T-cell (primary cell): Measurements from ENCODE around the gene ZNF318. TPM values are rescaled to one million over a fixed set of nuclear protein-coding genes. Genes with fewer than 3 reads are reported as not detected.

ENCODE experiments used
- ATAC-seq, 4 experiments: fragments of 200-7000 bp in 3 of 4; fragments of 150-1000 bp in 1 of 4; cut with Tn5 transposase; replicated peaks in 1 of 4; 1 replicate in 3 of 4; 2 replicates in 1 of 4; pipeline ENCODE4 v1.10.0; 2021; ENCODE audit warnings: moderate library complexity in 3 of 4, mild to moderate bottlenecking in 2 of 4, moderate number of reproducible peaks in 1 of 4
- CTCF ChIA-PET, 2 donors: fragments of 300-600 bp; sonication (Branson Sonifier 250); formaldehyde crosslinking; loops; one replicate each; lab custom pipeline; 2022; ENCODE audit warnings: antibody characterized with exemption in 2 of 2; lab: Charles Lee
- POLR2A ChIA-PET, 2 donors: fragments of 300-600 bp; sonication (Branson Sonifier 250); formaldehyde crosslinking; loops; one replicate each; lab custom pipeline; 2022; ENCODE audit warnings: antibody characterized with exemption in 2 of 2; lab: Charles Lee
- DNase-seq, 35 experiments: peaks; one replicate each; pipeline versions ENCODE4 v3.0.0 to v3.0.0-alpha.2; 2013 to 2023
- H3K27ac ChIP-seq: one replicate; pipeline ENCODE4 v1.5.1; 2013; ENCODE audit warnings: low read length
- H3K27me3 ChIP-seq, 2 experiments: replicated peaks in 1 of 2; 1 replicate in 1 of 2; 2 replicates in 1 of 2; pipeline versions ENCODE4 v1.6.1 to v1.7.0; 2013; ENCODE audit warnings: low read length in 1 of 2, mixed read lengths in 1 of 2; ENCODE audit not compliant: control insufficient read depth in 2 of 2, insufficient read depth in 2 of 2; ENCODE audit errors: extremely low read depth in 1 of 2
- H3K36me3 ChIP-seq, 2 donors: 1 replicate in 1 of 2; 2 replicates in 1 of 2; pipeline versions ENCODE4 v1.6.1 to v1.7.0; 2013; ENCODE audit warnings: low read length in 1 of 2; ENCODE audit not compliant: control insufficient read depth in 2 of 2, insufficient read depth in 1 of 2; ENCODE audit errors: extremely low read depth in 1 of 2
- H3K4me1 ChIP-seq, 2 experiments: 1 replicate in 1 of 2; 2 replicates in 1 of 2; pipeline versions ENCODE4 v1.6.1 to v1.7.0; 2013; ENCODE audit warnings: low read length in 2 of 2, mixed read lengths in 1 of 2; ENCODE audit not compliant: insufficient read depth in 2 of 2, control insufficient read depth in 1 of 2; ENCODE audit errors: extremely low read depth in 1 of 2
- H3K4me3 ChIP-seq, 2 donors: 1 replicate in 1 of 2; 2 replicates in 1 of 2; pipeline versions ENCODE4 v1.5.1 to v1.7.0; 2013; ENCODE audit warnings: mild to moderate bottlenecking in 2 of 2, low read length in 1 of 2, moderate library complexity in 1 of 2; ENCODE audit not compliant: control insufficient read depth in 1 of 2; ENCODE audit errors: extremely low read depth in 1 of 2
- H3K9me3 ChIP-seq: 2 replicates; pipeline ENCODE4 v1.7.0; 2013
- H3K27ac Mint-ChIP-seq, 2 donors: one replicate each; pipeline ENCODE4 v1.8.0; 2020 to 2021; ENCODE audit warnings: mild to moderate bottlenecking in 2 of 2, mixed read lengths in 2 of 2
- H3K27me3 Mint-ChIP-seq, 2 donors: one replicate each; pipeline ENCODE4 v1.8.0; 2021 to 2022; ENCODE audit warnings: mixed read lengths in 2 of 2
- H3K36me3 Mint-ChIP-seq: one replicate; pipeline ENCODE4 v1.8.0; 2021; ENCODE audit warnings: mixed read lengths
- H3K4me1 Mint-ChIP-seq, 3 donors: one replicate each; pipeline ENCODE4 v1.8.0; 2020 to 2022; ENCODE audit warnings: mixed read lengths in 3 of 3, mild to moderate bottlenecking in 1 of 3
- H3K4me3 Mint-ChIP-seq, 3 donors: one replicate each; pipeline ENCODE4 v1.8.0; 2020 to 2022; ENCODE audit warnings: mild to moderate bottlenecking in 3 of 3, mixed read lengths in 3 of 3, moderate library complexity in 3 of 3
- H3K9me3 Mint-ChIP-seq, 3 donors: one replicate each; pipeline ENCODE4 v1.8.0; 2020 to 2022; ENCODE audit warnings: mixed read lengths in 3 of 3
- whole genome bisulfite sequencing: methylation state at CpG from one replicate; pipeline ENCODE4 v1.1.5; 2013; ENCODE audit warnings: missing lambda C conversion rate; ENCODE audit not compliant: insufficient coverage; 5-methylcytosine and 5-hydroxymethylcytosine counted together
- total RNA-seq, 35 experiments: library from RNA in 6 of 35; stranded (reverse) in 6 of 35; fragments of 120-200 nt in 1 of 35; gene quantifications; one replicate each; pipeline versions ENCODE4 v1.2.1 to v1.2.4 and lab custom pipeline; 2013 to 2026

ZNF318 gene
- total RNA-seq, 5 donors from 2014 or later (not counting 1 experiment from before 2014, with no cell fraction given): 24.3 to 33.5 (median 26.2) TPM

DNA sequence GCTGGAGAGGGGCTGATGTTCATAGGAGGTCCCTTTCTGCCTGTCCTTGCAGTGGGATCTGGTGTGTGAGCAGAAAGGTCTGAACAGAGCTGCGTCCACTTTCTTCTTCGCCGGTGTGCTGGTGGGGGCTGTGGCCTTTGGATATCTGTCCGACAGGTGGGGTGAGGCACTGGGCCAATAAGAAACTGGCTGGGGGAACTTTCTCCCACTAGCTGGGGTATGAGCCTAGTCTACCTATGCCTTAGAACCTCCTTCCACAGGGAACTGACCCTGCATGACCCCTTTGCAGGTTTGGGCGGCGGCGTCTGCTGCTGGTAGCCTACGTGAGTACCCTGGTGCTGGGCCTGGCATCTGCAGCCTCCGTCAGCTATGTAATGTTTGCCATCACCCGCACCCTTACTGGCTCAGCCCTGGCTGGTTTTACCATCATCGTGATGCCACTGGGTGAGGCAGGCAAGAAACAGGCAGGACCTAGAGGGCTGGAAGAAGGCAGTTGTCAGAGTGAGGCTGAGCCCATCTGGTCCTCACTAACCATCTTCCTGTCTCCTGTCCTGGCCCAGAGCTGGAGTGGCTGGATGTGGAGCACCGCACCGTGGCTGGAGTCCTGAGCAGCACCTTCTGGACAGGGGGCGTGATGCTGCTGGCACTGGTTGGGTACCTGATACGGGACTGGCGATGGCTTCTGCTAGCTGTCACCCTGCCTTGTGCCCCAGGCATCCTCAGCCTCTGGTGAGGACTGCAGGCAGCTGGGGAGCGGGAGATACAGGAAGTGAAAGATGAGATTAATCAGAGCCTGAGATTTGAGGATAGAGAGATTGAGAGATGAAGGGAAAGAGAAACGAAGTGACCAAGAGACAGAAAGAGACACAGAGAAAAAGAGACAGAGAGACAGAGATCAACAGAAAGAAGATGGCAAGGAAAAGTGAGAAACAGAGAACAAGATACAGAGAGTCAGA lies 69.8 kb downstream of the ZNF318 start:
- WGBS: 83% methylated on average over 15 of the region's 18 CpGs
- Histone ChIP-seq H3K4me3 (no peak overlapping the region), H3K9me3 (no peaks in the 10 kb centered on the region), H3K27me3 (peaks cover 0 to 43% of the 10 kb centered on the region in 2 experiments), H3K4me1 (no peaks in the 10 kb centered on the region), H3K27ac (no peak overlapping the region), H3K36me3 (no peaks in the 10 kb centered on the region)
- Mint-ChIP-seq H3K4me3 (no peak overlapping the region), H3K9me3 (no peaks in the 10 kb centered on the region), H3K4me1 (peaks cover 0 to 6% (median 0%) of the 10 kb centered on the region in 3 donors), H3K36me3 (no peaks in the 10 kb centered on the region), H3K27me3 (peaks cover 8 to 11% of the 10 kb centered on the region in 2 donors), H3K27ac (no peak overlapping the region)
- ATAC-seq (no peak), DNase-seq (no peak)
- ChIA-PET POLR2A (no interaction called here), CTCF (no interaction called here)

DNA sequence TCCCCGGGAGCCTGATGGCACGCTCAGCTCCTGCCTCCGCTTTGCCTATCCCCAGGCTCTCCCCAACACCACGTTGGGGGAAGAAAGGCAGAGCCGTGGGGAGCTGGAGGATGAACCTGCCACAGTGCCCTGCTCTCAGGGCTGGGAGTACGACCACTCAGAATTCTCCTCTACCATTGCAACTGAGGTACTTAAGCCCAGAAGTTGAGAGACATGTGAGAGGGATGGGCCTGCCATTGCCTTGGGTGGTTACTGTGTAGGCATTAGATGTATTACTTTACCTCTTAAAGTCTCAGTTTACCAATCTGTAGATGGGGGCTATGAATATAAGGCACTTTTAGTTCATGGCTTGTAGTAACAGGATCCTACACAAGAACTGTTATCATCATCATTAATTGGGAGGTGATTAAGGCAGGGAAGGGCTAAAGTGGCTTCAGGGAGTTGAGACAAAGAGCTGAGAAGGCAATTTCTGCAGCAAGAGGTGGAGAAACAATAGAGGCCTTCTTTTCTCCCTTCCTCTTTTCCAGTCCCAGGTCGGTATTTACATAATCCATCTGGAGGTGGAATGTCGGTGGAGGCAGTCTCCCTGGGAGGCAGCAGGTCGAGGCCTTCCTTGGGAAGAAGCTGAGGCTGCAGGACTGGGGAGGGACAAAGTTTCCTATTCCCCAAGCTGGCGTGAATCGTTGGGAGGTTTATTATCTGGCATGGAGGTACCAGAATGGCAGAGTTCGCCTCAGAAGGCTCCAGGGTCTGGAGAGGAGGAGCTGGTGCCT lies 70.7 kb downstream of the ZNF318 start:
- H3K36me3 Mint-ChIP-seq: no peaks in the 10 kb centered on the region
- ATAC-seq (no peak), DNase-seq (no peak)
- Histone ChIP-seq H3K4me1 (no peaks in the 10 kb centered on the region), H3K9me3 (no peaks in the 10 kb centered on the region), H3K4me3 (no peak overlapping the region), H3K27ac (no peak overlapping the region), H3K36me3 (no peaks in the 10 kb centered on the region), H3K27me3 (peaks cover 0 to 43% of the 10 kb centered on the region in 2 experiments)
- ChIA-PET POLR2A (no interaction called here), CTCF (no interaction called here)
- no peak overlapping the region for H3K4me3 Mint-ChIP-seq
- no peaks in the 10 kb centered on the region for H3K9me3 Mint-ChIP-seq
- peaks cover 0 to 6% (median 0%) of the 10 kb centered on the region in 3 donors for H3K4me1 Mint-ChIP-seq
- no peak overlapping the region for H3K27ac Mint-ChIP-seq
- peaks cover 8 to 11% of the 10 kb centered on the region in 2 donors for H3K27me3 Mint-ChIP-seq
- WGBS: 56% methylated on average over 5 of the region's 12 CpGs

DNA sequence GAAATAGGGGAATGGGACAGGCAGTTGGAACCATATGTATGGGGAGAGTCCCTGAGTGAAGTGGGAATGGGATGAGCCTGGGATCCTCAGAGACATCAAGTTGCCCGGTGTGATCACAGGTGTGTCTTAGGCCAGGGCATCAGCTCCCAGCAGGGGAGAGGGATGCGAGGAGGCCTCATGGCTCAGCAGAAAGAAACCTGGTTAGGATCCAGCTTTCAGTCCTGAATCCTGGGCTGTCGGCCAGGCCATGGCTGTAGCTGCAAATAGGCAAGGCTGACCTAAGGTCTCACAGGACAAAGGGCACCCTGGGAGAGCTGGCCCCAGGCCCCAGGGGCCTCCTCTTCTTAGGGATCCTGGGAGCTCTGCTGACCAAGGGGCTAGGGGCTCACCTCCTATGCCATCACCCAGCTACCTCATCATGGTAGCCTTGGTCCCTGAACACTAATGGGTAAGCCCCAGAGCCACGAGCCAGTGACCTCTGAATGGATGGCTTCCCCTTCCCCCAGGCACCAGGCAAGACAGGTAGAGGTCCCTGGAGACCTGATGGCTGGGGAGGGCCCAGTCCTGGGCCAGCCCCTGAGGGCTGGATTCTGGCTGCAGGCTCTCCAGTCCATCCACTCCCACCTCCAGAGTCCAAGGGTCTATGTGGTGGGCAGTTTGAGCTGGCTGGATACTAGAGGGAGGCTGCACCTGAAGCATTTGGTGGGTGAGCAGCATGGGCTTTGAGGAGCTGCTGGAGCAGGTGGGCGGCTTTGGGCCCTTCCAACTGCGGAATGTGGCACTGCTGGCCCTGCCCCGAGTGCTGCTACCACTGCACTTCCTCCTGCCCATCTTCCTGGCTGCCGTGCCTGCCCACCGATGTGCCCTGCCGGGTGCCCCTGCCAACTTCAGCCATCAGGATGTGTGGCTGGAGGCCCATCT lies 71.5 kb downstream of the ZNF318 start, which contains the start of gene SLC22A7:
Gene SLC22A7 (plus strand): TSS at position 617 of the 921 bp plus-strand sequence. CDS start 99 bp downstream, at position 716.
- no peak for DNase-seq

DNA sequence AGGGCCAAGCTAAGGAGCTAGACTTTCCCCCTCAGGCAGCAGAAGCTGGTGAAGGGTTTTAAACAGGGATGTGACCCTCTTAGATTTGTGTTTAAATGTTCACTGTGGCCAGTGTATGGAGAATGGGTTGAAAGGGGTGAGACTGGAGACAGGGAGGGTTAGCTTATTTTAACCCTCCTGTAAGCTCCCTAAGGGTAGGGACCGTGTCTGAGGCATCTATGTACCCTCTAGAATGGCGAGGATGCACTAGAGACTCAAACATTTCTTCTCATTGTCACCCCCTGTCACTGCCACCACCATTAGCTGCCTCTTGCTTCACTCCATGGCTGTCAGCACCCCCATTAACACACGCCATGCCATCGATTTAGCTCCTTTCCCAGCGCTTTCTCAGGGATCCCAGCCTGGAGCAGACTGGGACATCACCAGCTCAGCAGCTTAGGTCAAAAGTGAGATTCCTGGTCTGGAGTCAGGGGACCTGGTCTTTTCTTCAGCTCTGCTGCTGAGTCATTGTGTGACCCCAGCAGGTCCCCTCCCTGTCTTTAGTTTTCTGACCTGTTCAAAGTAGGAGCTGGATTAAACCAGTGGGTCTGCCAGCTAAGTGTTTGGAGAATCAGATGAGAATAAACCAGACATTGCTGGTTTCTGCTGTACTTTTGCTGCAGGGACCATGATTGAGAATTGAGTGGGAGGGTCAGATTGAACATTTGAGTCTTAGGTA lies 72.5 kb downstream of the ZNF318 start:
- no peak overlapping the region for H3K27ac Mint-ChIP-seq
- peaks cover 8 to 11% of the 10 kb centered on the region in 2 donors for H3K27me3 Mint-ChIP-seq
- 84% methylated on average over 5 of the region's 5 CpGs for WGBS
- H3K27ac ChIP-seq: no peak overlapping the region
- no peak for ATAC-seq
- no peaks in the 10 kb centered on the region for H3K4me1 ChIP-seq
- ChIA-PET POLR2A (no interaction called here), CTCF (interaction anchor here in 1 of 2 donors (0.6 kb wide), 1 partner anchor 1487 kb away, joined by 4 read pairs; no protein-coding TSS in a partner anchor)
- no peak overlapping the region for H3K4me3 Mint-ChIP-seq
- peaks cover 0 to 39% of the 10 kb centered on the region in 2 experiments for H3K27me3 ChIP-seq
- H3K9me3 ChIP-seq: no peaks in the 10 kb centered on the region
- DNase-seq: no peak
- H3K36me3 ChIP-seq: no peaks in the 10 kb centered on the region
- H3K36me3 Mint-ChIP-seq: no peaks in the 10 kb centered on the region
- H3K9me3 Mint-ChIP-seq: no peaks in the 10 kb centered on the region
- H3K4me3 ChIP-seq: no peak overlapping the region
- peaks cover 0 to 6% (median 0%) of the 10 kb centered on the region in 3 donors for H3K4me1 Mint-ChIP-seq

More for the DNA sequence above, 71.5 kb downstream of the ZNF318 start, which contains the start of gene SLC22A7:
- Mint-ChIP-seq H3K4me3 (no peak within 1 kb of the TSS), H3K27me3 (peaks cover 8 to 11% of the 10 kb centered on the region in 2 donors), H3K9me3 (no peaks in the 10 kb centered on the region), H3K4me1 (peaks cover 0 to 6% (median 0%) of the 10 kb centered on the region in 3 donors), H3K27ac (no peak within 1 kb of the TSS), H3K36me3 (no peaks in the 10 kb centered on the region)
- H3K36me3 ChIP-seq: no peaks in the 10 kb centered on the region
- CTCF ChIA-PET: interaction anchor here (0.5 to 0.6 kb wide), 2 partner anchors 254 to 777 kb away, joined by 3 to 5 read pairs; no protein-coding TSS in a partner anchor
- H3K27me3 ChIP-seq: peaks cover 0 to 43% of the 10 kb centered on the region in 2 experiments
- H3K4me3 ChIP-seq: no peak within 1 kb of the TSS
- no peak for ATAC-seq
- no peaks in the 10 kb centered on the region for H3K9me3 ChIP-seq
- 74% methylated on average over 4 of the region's 10 CpGs for WGBS
- H3K4me1 ChIP-seq: no peaks in the 10 kb centered on the region
- POLR2A ChIA-PET: interaction anchor here in 1 of 2 donors (0.5 kb wide), 1 partner anchor 516 kb away, joined by 7 read pairs; the partner anchor contains the start of gene BICRAL
- H3K27ac ChIP-seq: no peak within 1 kb of the TSS

GRCh38 chr6:43295456-43295855 lies 74.0 kb downstream of the ZNF318 start:
- no peak for ATAC-seq
- no peaks in the 10 kb centered on the region for H3K4me1 ChIP-seq
- no peaks in the 10 kb centered on the region for H3K9me3 Mint-ChIP-seq
- ChIA-PET POLR2A (no interaction called here), CTCF (no interaction called here)
- no peak overlapping the region for H3K27ac Mint-ChIP-seq
- no peaks in the 10 kb centered on the region for H3K36me3 ChIP-seq
- no CpG with 5 or more reads among the region's 3 CpGs for WGBS
- H3K27ac ChIP-seq: no peak overlapping the region
- H3K4me3 ChIP-seq: no peak overlapping the region
- DNase-seq: no peak
- no peak overlapping the region for H3K4me3 Mint-ChIP-seq
- peaks cover 0 to 31% of the 10 kb centered on the region in 2 experiments for H3K27me3 ChIP-seq
- no peaks in the 10 kb centered on the region for H3K9me3 ChIP-seq
- peaks cover 8 to 11% of the 10 kb centered on the region in 2 donors for H3K27me3 Mint-ChIP-seq
- no peaks in the 10 kb centered on the region for H3K36me3 Mint-ChIP-seq
- H3K4me1 Mint-ChIP-seq: peaks cover 0 to 6% (median 0%) of the 10 kb centered on the region in 3 donors
